ENCODE measurements around the gene UMPS.

- TF ChIP-seq CTCF (IDR thresholded peaks at IDR 0.05) (no peak), EZH2 (IDR thresholded peaks at IDR 0.05; ENCODE audit: borderline replicate concordance, insufficient read depth, low read depth, low read length, poor library complexity, severe bottlenecking) (no peak)
Measured at GRCh38 chr3:124748560-124749198, 18.4 kb downstream of the UMPS start.
